ENCODE results near the gene HECW1.
"Not testable (repeated sequence)": the region's sequence is repeated elsewhere in the genome, so short reads cannot be mapped to it uniquely, and the experiment has no call there.

The HECW1 gene

GRCh38 chr7:43460733-43461348, 348.4 kb downstream of the HECW1 start:
- no peak for DNase-seq

GRCh38 chr7:43461349-43462024, 349.0 kb downstream of the HECW1 start:
- no peak for DNase-seq

- peak in 1 of 51 donors; percentile 16 for DNase-seq
Measured at GRCh38 chr7:43462836-43463235, 350.4 kb downstream of the HECW1 start.

GRCh38 chr7:43463401-43463980, 351.0 kb downstream of the HECW1 start:
- no peak for DNase-seq

- DNase-seq, result no peak
Measured at GRCh38 chr7:43465581-43466554, 353.4 kb downstream of the HECW1 start.

- no peak for DNase-seq
Measured at GRCh38 chr7:43467406-43467805, 355.0 kb downstream of the HECW1 start.

- DNase-seq, result no peak
Measured at GRCh38 chr7:43467846-43468245, 355.4 kb downstream of the HECW1 start.

- no peak for DNase-seq
Measured at GRCh38 chr7:43469051-43469450, 356.6 kb downstream of the HECW1 start.

GRCh38 chr7:43470110-43470509, 357.7 kb downstream of the HECW1 start:
- no peak for DNase-seq

GRCh38 chr7:43475983-43476382, 363.5 kb downstream of the HECW1 start:
- no peak for DNase-seq

- no peak for DNase-seq
Measured at GRCh38 chr7:43476896-43477295, 364.4 kb downstream of the HECW1 start.

- no peak for DNase-seq
Measured at GRCh38 chr7:43479042-43479441, 366.6 kb downstream of the HECW1 start.

- DNase-seq, result no peak
Measured at GRCh38 chr7:43479543-43479942, 367.1 kb downstream of the HECW1 start.

- no peak for DNase-seq
Measured at GRCh38 chr7:43480581-43480980, 368.1 kb downstream of the HECW1 start.

GRCh38 chr7:43481902-43482678, 369.6 kb downstream of the HECW1 start:
- no peak for DNase-seq

GRCh38 chr7:43482679-43483252, 370.3 kb downstream of the HECW1 start:
- no peak for DNase-seq

- no peak for DNase-seq
Measured at GRCh38 chr7:43484678-43485395, 372.4 kb downstream of the HECW1 start.

- no peak for DNase-seq
Measured at GRCh38 chr7:43485580-43485979, 373.1 kb downstream of the HECW1 start.

- not testable (repeated sequence) for DNase-seq
Measured at GRCh38 chr7:43486008-43486407, 373.6 kb downstream of the HECW1 start.

- DNase-seq, result no peak
Measured at GRCh38 chr7:43486634-43487033, 374.2 kb downstream of the HECW1 start.

Measured in hypothalamus (tissue), 51 donors.